Cerebellar nuclear complex (tissue), 1 donor: ENCODE data around the gene PDIK1L.
"Not testable (repeated sequence)": the region's sequence is repeated elsewhere in the genome, so short reads cannot be mapped to it uniquely, and the experiment has no call there.

Experiments
- DNase-seq, 2 experiments: peaks; one replicate each; lab custom pipeline; 2025; lab: John Stamatoyannopoulos, UW

The PDIK1L gene

DNA sequence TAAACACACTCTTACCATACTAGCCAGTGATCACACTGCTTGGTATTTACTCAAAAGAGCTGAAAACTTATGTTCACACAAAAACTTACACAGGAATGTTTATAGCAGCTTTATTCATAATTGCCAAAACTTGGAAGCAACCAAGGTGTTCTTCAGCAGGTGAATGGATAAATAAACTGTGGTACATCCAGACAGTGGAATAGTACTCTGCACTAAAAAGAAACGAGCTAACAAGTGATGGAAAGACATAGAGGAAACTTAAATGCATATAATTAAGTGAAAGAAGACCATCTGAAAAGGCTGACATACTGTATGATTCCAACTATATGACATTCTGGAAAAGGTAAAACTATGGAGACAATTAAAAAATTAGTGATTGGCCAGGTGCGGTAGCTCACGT is 20.7 kb upstream of the PDIK1L start:
- no peak for DNase-seq

GRCh38 chr1:26092422-26092821 is 19.2 kb upstream of the PDIK1L start:
- DNase-seq: no peak

GRCh38 chr1:26093569-26093968 is 18.1 kb upstream of the PDIK1L start:
- not testable (repeated sequence) for DNase-seq

DNA sequence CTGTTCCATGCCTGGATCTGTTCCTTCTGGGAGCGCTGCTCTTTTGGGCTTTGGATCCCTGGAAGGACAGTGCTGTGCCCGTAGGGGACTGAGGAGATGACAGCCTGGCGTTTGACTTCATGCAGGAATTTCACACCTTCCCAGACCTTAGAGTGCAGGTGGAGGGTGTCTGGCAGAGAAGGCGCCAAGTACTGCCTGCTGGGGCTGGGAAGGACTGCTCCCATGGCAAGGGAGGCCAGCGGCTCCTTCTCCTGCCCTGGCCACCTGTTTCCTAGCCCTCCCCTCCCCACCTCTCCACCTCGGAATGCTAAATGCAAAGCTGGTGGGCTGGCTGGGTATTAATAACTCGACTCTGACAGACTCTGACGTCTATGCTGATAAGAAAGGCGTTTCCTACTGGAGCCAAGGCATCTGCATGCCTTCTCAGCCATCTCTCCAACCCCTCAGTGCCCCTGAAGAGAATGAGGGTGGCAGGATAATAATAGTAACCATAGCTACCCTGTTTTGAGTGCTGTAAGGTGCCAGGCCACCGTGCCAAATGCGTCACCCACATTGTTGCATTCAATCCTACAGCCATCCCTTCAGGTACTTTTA is 17.5 kb upstream of the PDIK1L start:
- no peak for DNase-seq

- no peak for DNase-seq
Observed at GRCh38 chr1:26094677-26095383, 16.8 kb upstream of the PDIK1L start.

GRCh38 chr1:26096471-26096870 is 15.2 kb upstream of the PDIK1L start:
- DNase-seq: no peak

DNA sequence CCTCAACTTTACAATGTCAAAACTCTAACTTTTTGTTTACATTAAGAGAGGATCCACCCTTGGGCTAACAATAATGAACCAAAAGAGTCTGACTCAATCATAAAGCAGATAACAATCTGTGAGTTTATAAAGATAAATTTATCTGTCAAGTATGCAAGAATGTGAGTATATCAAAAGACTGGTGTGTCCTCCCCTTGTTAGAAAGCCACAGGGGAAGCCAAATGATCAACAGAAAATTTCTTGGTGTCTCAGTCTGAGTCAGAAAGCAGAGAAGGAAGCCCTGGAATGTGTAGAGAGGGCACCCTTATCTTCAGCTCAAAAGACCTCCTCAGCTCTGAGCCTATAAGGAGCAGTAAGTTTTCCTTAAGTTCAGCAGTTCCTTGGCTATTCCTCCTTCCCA is 13.9 kb upstream of the PDIK1L start:
- DNase-seq: no peak

DNA sequence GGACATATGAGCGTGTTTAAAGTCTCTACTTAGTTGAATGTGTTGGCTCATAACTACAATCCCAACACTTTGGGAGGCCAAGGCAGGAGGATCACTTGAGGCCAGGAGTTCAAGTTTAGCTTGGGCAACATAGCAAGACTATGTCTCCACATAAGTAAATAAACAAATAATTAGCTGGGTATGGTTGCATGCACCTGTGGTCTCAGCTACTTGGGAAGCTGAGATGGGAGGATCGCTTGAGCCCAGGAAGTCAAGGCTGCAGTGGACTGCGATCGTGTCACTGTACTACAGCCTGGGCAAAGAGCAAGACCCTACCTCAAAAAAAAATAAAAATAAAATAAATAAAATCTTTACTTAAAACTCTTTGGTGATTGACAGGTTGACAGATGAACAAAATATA is 13.0 kb upstream of the PDIK1L start:
- DNase-seq: no peak

GRCh38 chr1:26099780-26100179 is 11.8 kb upstream of the PDIK1L start:
- no peak for DNase-seq

GRCh38 chr1:26100204-26100603 is 11.4 kb upstream of the PDIK1L start:
- not testable (repeated sequence) for DNase-seq

DNA sequence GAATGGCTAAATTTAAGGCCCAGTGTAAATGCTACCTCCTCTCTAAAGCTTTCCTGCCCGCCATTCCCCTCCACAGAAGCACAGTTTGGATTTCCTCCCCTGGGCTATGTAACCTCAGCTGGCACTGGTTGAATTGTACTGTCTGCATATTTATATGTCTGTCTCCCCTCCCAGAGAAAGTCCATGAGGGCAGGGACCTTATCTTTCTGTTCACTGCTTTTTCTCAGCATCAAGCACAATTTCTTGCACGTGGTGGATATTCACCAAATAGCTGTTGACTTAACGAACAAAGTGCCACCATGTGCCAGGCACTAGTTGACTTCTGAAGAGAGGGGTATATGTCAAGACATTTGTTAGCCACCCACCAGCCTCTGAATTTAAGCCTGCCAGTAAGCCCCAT is 9.5 kb upstream of the PDIK1L start:
- DNase-seq: no peak

GRCh38 chr1:26102526-26102925 is 9.1 kb upstream of the PDIK1L start:
- no peak for DNase-seq

GRCh38 chr1:26105226-26105548 is 6.4 kb upstream of the PDIK1L start:
- not testable (repeated sequence) for DNase-seq

GRCh38 chr1:26109229-26110164 is 2.1 kb upstream of the PDIK1L start:
- DNase-seq: no peak

DNA sequence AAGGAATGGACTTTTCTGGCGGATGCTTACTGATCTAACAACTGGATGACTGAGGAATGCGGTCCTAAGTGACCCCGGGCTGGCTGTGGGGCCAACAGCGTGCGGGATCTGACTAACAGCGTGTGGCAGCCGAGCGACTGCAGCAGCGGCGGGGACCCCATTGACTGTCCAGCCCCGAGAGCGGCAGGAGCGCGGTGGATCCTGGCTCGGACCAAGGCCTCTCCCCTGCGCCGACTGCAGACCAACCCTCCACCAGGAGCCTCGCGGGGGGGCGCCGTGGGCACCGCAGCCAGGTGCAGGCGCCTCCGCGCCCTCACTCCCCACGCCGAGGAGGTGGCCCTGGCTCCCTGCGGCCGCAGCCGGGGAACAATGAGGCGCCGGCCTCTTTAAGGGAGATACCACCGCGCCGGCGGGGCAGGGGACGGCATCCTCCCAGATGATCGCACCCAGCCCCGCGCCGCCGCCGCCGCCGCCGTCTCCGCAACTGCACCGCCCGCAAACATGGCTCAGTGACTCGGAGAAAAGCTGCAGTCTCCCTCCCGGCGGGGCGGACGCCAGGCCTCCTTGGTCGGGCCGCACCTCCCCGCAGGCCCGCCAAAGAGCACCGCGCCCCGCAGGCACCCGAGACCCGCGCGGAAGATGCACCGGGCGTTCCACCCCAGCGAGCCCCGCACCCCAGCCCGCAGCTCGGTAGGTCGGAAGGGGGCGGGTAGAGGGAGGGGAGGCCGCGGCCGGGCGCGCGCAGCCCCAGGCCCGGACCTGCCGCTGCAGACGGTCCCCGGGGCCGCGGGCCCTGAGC is 694 bp upstream of the PDIK1L start:
- peak; percentile 11 to 16 for DNase-seq

DNA sequence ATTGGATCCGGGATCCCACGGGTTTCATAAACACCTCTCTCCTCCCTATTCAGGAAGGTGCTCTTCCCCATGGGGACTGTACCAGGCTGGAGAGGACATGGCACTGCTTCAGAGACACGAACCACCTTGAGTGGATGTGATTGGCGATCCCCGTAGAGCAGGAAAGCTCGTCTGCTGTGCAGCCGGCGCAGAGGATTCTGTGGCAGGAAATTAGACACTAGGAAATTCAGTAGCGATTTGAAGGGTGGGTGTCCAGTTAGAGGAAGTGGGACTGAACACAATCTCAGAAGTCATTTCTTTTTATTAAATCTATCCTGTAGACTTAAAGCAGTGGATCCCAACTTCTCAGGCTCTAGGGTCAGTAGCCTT is 767 bp downstream of the PDIK1L start:
- DNase-seq: no peak

DNA sequence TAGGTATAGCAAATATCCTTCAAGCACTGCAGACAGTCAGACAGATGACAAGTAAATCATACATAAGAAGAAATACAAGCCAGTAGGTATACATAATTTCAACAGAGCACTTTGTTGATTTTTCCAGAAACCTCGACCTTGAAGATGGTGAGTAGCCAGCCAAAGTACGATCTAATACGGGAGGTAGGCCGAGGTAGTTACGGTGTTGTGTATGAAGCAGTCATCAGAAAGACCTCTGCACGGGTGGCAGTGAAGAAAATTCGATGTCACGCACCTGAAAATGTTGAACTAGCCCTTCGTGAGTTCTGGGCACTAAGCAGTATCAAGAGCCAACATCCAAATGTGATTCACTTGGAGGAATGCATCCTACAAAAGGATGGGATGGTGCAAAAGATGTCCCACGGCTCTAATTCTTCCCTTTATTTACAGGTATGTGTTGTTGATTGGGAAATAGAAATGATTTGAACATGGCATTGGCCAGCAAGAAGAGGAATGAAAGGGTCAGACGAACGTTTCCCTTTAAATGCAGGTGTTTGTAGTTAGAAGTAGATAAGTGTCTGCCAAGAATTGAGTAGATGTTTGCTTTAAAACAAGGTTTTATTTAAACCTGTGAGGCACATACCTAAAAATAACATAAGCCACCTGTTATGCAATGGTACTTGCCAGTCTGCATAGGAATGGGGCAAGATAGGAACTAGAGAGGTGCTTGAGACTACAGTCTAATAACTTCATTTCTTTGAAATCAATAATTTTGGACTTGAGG is 2.7 kb downstream of the PDIK1L start:
- DNase-seq: no peak

DNA sequence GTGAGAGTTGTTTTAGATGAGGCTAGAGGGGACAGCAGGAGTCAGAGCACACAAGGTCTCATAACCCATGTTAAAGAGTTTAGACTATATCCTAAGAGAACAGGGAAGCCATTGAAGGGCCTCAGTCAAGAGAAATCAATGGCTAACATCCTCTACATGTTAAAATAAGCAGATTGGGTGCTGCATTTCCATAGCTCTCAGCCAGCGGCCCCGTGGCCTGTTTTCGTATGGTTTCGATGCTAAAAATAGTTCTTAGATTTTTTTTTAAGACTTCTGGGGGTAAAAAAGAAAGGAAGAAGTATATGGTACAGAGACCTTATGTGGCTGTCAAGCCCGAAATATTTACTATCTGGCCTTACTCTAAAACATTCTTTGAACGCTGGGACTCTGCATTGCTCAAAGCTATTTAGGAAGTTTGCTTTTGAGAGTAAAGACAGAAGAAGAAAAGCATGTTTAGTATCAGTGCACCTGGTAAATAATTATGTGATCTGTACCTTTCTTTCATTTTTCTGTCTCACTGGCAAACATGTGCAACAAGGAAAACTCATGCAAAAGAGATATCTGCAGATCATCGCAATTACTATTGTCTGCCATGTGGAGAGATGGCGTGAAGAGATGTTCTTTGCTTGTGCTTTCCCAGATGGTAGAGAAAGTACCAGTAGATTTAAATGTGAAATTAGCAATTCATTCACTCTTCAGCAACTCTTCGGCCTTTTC is 8.4 kb downstream of the PDIK1L start:
- no peak for DNase-seq

DNA sequence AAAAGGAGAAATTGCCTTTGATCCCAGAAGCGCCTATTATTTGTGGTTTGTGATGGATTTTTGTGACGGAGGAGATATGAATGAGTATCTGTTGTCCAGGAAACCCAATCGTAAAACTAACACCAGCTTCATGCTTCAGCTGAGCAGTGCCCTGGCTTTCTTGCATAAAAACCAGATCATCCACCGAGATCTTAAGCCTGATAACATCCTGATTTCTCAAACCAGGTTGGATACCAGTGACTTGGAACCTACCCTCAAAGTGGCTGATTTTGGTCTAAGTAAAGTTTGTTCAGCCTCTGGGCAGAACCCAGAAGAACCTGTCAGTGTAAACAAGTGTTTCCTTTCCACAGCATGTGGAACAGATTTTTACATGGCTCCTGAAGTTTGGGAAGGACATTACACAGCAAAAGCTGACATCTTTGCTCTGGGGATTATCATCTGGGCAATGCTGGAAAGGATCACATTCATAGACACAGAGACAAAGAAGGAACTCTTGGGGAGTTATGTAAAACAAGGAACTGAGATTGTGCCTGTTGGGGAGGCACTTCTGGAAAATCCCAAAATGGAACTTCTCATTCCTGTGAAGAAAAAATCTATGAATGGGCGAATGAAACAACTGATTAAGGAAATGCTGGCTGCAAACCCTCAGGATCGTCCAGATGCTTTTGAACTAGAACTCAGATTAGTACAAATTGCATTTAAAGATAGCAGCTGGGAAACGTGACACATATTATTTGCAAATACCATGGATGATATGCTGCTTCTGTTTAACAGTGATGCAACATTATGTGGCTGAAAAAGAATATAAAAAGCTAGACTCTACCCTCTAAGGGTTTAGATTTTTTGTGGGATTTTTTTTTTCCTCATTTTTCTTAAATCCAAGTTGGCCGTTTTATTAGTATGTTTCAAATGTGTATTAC is 10.5 kb downstream of the PDIK1L start:
- no peak for DNase-seq
